Skin of body (tissue), 2 donors: ENCODE results near the gene NID1. TPM values are rescaled to one million over a fixed set of nuclear protein-coding genes. Genes with fewer than 3 reads are reported as not detected.
A peak's percentile ranks its signal among the peaks of the same experiment; 100 is the strongest.
"Not testable (repeated sequence)": the region's sequence is repeated elsewhere in the genome, so short reads cannot be mapped to it uniquely, and the experiment has no call there.

Source experiments
- DNase-seq: peaks from one replicate; lab custom pipeline; 2025; lab: John Stamatoyannopoulos, UW
- total RNA-seq: library from RNA; depleted of rRNA; stranded (reverse); fragments of >200 nt; gene quantifications from one replicate; pipeline ENCODE4 v1.2.3, GENCODE V29; 2014

The NID1 gene
- total RNA-seq, 1 donor from 2014 or later: 85.2 TPM

- DNase-seq: no peak
These were observed 93.9 kb downstream of the NID1 start for GRCh38 chr1:235971020-235971419.

GRCh38 chr1:235968831-235969230, 96.1 kb downstream of the NID1 start:
- no peak for DNase-seq

- not testable (repeated sequence) for DNase-seq
These were observed 98.8 kb downstream of the NID1 start for GRCh38 chr1:235966134-235966533.

- no peak for DNase-seq
These were observed 104.1 kb downstream of the NID1 start for GRCh38 chr1:235960809-235961208.

- no peak for DNase-seq
These were observed 106.9 kb downstream of the NID1 start for GRCh38 chr1:235958021-235958420.

GRCh38 chr1:235955777-235956176, 109.1 kb downstream of the NID1 start:
- no peak for DNase-seq

- no peak for DNase-seq
These were observed 110.3 kb downstream of the NID1 start for GRCh38 chr1:235954306-235955283.

- no peak for DNase-seq
These were observed 111.1 kb downstream of the NID1 start for GRCh38 chr1:235953801-235954200.

- DNase-seq: no peak
These were observed 111.8 kb downstream of the NID1 start for GRCh38 chr1:235952950-235953615.

GRCh38 chr1:235951661-235952060, 113.2 kb downstream of the NID1 start:
- no peak for DNase-seq

GRCh38 chr1:235950318-235950717, 114.6 kb downstream of the NID1 start:
- DNase-seq: no peak

- DNase-seq: no peak
These were observed 116.0 kb downstream of the NID1 start for GRCh38 chr1:235948774-235949427.

GRCh38 chr1:235947989-235948388, 116.9 kb downstream of the NID1 start:
- DNase-seq: peak; percentile 27

- no peak for DNase-seq
These were observed 118.3 kb downstream of the NID1 start for GRCh38 chr1:235946571-235946981.

GRCh38 chr1:235945775-235946570, 118.9 kb downstream of the NID1 start:
- DNase-seq: no peak

- no peak for DNase-seq
These were observed 121.2 kb downstream of the NID1 start for GRCh38 chr1:235943581-235944114.

- no peak for DNase-seq
These were observed 121.8 kb downstream of the NID1 start for GRCh38 chr1:235942979-235943575.

- no peak for DNase-seq
These were observed 122.3 kb downstream of the NID1 start for GRCh38 chr1:235942625-235942934.

- no peak for DNase-seq
These were observed 122.8 kb downstream of the NID1 start for GRCh38 chr1:235941876-235942624.

GRCh38 chr1:235940285-235940684, 124.6 kb downstream of the NID1 start:
- no peak for DNase-seq
